ENCODE results near the gene XYLT2. TPM values are rescaled to one million over a fixed set of nuclear protein-coding genes. Genes with fewer than 3 reads are reported as not detected.

XYLT2 gene
- polyA plus RNA-seq, 3 donors, result 4.4 to 10.2 (median 4.4) TPM

DNA sequence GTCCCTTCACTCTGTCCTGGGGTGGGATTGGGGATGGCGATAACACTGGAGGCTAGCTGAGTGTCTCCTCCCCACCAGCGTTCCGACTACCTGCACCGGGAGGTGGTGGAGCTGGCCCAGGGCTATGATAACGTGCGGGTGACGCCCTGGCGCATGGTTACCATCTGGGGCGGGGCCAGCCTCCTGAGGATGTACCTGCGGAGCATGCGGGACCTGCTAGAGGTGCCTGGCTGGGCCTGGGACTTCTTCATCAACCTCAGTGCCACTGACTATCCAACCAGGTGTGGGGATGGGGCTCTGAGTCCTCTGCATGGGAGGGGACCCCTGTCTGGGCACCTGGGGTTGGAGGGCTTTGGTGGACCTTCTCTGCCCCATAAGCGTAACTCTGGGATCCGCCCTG is 8.8 kb downstream of the XYLT2 start:
- Histone ChIP-seq H2AFZ (ENCODE audit: insufficient read depth, low read depth, low read length, poor library complexity, severe bottlenecking) (no peak overlapping the region), H3K9me3 (replicated peaks in 1 of 2; ENCODE audit: control insufficient read depth in 1 of 2, insufficient read depth in 1 of 2, low read length in 2 of 2) (no peaks in the 10 kb centered on the region), H3K79me2 (ENCODE audit: insufficient read depth, low read length) (no peaks in the 10 kb centered on the region), H3K4me1 (ENCODE audit: control insufficient read depth in 1 of 2, insufficient read depth in 2 of 2, low read length in 2 of 2) (no peaks in the 10 kb centered on the region), H3K27ac (ENCODE audit: low read depth in 1 of 2, low read length in 2 of 2) (no peak overlapping the region), H3K27me3 (ENCODE audit: control insufficient read depth in 2 of 2, insufficient read depth in 2 of 2, low read length in 2 of 2) (no peaks in the 10 kb centered on the region), H3K4me3 (replicated peaks in 1 of 3; ENCODE audit: low read depth in 2 of 3, low read length in 3 of 3) (no peak overlapping the region), H3K4me2 (replicated peaks; ENCODE audit: extremely low read depth, low read length, poor library complexity, severe bottlenecking) (no peak overlapping the region), H4K20me1 (ENCODE audit: insufficient read depth, low read length) (peaks cover 13% of the 10 kb centered on the region), H3K36me3 (replicated peaks in 1 of 2; ENCODE audit: control insufficient read depth in 1 of 2, insufficient read depth in 2 of 2, low read length in 2 of 2) (peaks cover 55 to 68% of the 10 kb centered on the region in 2 donors), H3K9ac (ENCODE audit: insufficient read depth, low read length, poor library complexity, severe bottlenecking) (no peak overlapping the region)
- Mint-ChIP-seq H3K27me3 (ENCODE audit: low read depth in 3 of 3) (peaks cover 0 to 1% (median 0%) of the 10 kb centered on the region in 3 donors), H3K4me3 (no peak overlapping the region), H3K27ac (peak overlapping the region in 1 of 7 donors; percentile 4), H3K4me1 (no peaks in the 10 kb centered on the region), H3K9me3 (no peaks in the 10 kb centered on the region), H3K36me3 (peaks cover 60 to 61% of the 10 kb centered on the region in 2 donors)
- TF ChIP-seq, protein P1, sequence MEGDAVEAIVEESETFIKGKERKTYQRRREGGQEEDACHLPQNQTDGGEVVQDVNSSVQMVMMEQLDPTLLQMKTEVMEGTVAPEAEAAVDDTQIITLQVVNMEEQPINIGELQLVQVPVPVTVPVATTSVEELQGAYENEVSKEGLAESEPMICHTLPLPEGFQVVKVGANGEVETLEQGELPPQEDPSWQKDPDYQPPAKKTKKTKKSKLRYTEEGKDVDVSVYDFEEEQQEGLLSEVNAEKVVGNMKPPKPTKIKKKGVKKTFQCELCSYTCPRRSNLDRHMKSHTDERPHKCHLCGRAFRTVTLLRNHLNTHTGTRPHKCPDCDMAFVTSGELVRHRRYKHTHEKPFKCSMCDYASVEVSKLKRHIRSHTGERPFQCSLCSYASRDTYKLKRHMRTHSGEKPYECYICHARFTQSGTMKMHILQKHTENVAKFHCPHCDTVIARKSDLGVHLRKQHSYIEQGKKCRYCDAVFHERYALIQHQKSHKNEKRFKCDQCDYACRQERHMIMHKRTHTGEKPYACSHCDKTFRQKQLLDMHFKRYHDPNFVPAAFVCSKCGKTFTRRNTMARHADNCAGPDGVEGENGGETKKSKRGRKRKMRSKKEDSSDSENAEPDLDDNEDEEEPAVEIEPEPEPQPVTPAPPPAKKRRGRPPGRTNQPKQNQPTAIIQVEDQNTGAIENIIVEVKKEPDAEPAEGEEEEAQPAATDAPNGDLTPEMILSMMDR (IDR thresholded peaks at IDR 0.05), result no peak
- WGBS (ENCODE audit: insufficient coverage), result 97% methylated on average over 10 of the region's 13 CpGs
- intact Hi-C loops (cut with micrococcal nuclease), result no loop called here
- no peak for DNase-seq

DNA sequence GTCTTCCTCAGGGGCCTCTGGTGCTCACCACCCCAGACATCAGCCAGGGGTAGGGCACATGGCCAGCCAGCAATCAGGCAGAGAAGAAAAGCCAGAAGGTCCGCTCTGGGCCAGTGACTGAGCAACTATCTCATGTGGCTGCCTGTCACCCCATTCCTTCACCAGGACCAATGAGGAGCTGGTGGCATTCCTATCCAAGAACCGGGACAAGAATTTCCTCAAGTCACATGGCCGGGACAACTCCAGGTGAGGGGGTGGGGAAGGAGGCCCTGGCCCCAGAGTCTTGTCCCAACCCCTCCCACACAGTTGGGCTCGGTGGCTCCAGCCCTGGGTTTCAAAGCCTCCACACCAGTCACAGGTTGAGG is 9.4 kb downstream of the XYLT2 start:
- no peak overlapping the region for H3K27ac ChIP-seq (ENCODE audit: low read depth in 1 of 2, low read length in 2 of 2)
- no peaks in the 10 kb centered on the region for H3K79me2 ChIP-seq (ENCODE audit: insufficient read depth, low read length)
- no peaks in the 10 kb centered on the region for H3K27me3 ChIP-seq (ENCODE audit: control insufficient read depth in 2 of 2, insufficient read depth in 2 of 2, low read length in 2 of 2)
- WGBS (ENCODE audit: insufficient coverage), result 80% methylated on average over 1 of the region's 4 CpGs
- TF ChIP-seq, protein P1 (IDR thresholded peaks at IDR 0.05), result no peak
- DNase-seq, result no peak
- H2AFZ ChIP-seq (ENCODE audit: insufficient read depth, low read depth, low read length, poor library complexity, severe bottlenecking), result no peak overlapping the region
- H3K9ac ChIP-seq (ENCODE audit: insufficient read depth, low read length, poor library complexity, severe bottlenecking), result no peak overlapping the region
- Mint-ChIP-seq H3K27me3 (ENCODE audit: low read depth in 3 of 3) (peaks cover 0 to 1% (median 0%) of the 10 kb centered on the region in 3 donors), H3K36me3 (peaks cover 63 to 67% of the 10 kb centered on the region in 2 donors), H3K4me3 (no peak overlapping the region), H3K27ac (no peak overlapping the region), H3K9me3 (no peaks in the 10 kb centered on the region), H3K4me1 (no peaks in the 10 kb centered on the region)
- H3K4me3 ChIP-seq (replicated peaks in 1 of 3; ENCODE audit: low read depth in 2 of 3, low read length in 3 of 3), result no peak overlapping the region
- no peaks in the 10 kb centered on the region for H3K4me1 ChIP-seq (ENCODE audit: control insufficient read depth in 1 of 2, insufficient read depth in 2 of 2, low read length in 2 of 2)
- intact Hi-C loops (cut with micrococcal nuclease), result no loop called here
- no peak overlapping the region for H3K4me2 ChIP-seq (replicated peaks; ENCODE audit: extremely low read depth, low read length, poor library complexity, severe bottlenecking)
- no peaks in the 10 kb centered on the region for H3K9me3 ChIP-seq (replicated peaks in 1 of 2; ENCODE audit: control insufficient read depth in 1 of 2, insufficient read depth in 1 of 2, low read length in 2 of 2)
- peaks cover 13% of the 10 kb centered on the region for H4K20me1 ChIP-seq (ENCODE audit: insufficient read depth, low read length)
- H3K36me3 ChIP-seq (replicated peaks in 1 of 2; ENCODE audit: control insufficient read depth in 1 of 2, insufficient read depth in 2 of 2, low read length in 2 of 2), result peaks cover 55 to 73% of the 10 kb centered on the region in 2 donors
